ENCODE measurements around the gene TUBGCP3.

Gene TUBGCP3

DNA sequence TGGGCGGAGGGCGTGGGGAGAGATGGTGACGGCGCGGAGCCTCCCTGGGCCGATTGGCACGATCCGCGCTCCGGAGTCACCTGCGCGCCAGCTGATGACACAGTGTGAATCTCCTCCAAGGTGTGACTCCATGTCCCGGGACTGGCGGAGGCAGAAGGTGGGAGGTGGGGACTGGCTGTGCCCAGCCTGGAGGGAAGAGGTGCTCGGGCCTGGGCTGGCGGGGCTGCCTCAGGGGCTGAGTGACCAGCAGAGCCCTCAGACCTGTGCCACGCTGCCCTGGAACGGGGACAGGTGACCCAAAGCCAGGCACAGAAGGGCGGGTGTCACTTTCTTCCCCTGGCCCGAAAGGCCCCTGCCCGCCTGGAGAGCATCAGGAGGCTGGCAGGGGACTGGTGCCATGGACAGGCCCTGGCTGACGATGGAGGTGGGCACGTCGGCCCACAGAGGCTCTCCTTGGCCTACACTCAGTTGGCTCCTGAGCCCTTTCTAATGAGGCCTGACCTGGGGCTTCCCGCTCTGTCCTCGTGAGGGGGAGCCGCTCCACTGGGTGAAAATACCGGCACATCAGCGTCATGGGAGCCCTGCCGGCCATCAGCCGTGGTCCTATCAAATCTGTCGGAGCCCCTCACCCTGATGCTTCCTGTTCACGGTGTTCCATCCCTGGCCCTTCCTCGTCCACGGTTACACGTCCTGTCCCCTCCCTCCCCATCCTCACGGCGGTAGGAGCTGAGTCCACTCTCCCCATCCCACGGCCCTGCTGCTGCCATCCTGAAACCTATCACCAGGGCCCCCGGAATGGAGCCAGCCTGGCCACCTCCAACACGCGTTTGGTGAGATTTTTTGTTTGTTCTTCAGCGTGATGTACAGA is 136.2 kb downstream of the TUBGCP3 start:
- Histone ChIP-seq H3K9me2 (replicated peaks; ENCODE audit: insufficient read depth, low read length) (no peaks in the 10 kb centered on the region), H3K9ac (ENCODE audit: low read length) (no peak overlapping the region), H3K4me2 (ENCODE audit: low read depth, low read length, poor library complexity, severe bottlenecking) (no peak overlapping the region), H4K20me1 (ENCODE audit: low read depth, low read length) (no peaks in the 10 kb centered on the region), H2AFZ (ENCODE audit: low read depth, low read length, severe bottlenecking) (no peak overlapping the region), H3K9me3 (ENCODE audit: insufficient read depth, low read length) (no peaks in the 10 kb centered on the region), H3K27ac (ENCODE audit: low read depth, low read length) (no peak overlapping the region), H3K79me2 (ENCODE audit: insufficient read depth, low read length) (no peaks in the 10 kb centered on the region), H3K27me3 (ENCODE audit: low read length) (no peaks in the 10 kb centered on the region), H3F3A (ENCODE audit: insufficient read depth) (no peaks in the 10 kb centered on the region), H3K4me3 (ENCODE audit: insufficient read depth, low read length, poor library complexity, severe bottlenecking) (no peak overlapping the region), H3K36me3 (ENCODE audit: low read length) (no peaks in the 10 kb centered on the region)
- TF ChIP-seq EZH2phosphoT487 (conservative IDR thresholded peaks at IDR 0.05; ENCODE audit: low read length), result no peak
- TF ChIP-seq, protein P1, sequence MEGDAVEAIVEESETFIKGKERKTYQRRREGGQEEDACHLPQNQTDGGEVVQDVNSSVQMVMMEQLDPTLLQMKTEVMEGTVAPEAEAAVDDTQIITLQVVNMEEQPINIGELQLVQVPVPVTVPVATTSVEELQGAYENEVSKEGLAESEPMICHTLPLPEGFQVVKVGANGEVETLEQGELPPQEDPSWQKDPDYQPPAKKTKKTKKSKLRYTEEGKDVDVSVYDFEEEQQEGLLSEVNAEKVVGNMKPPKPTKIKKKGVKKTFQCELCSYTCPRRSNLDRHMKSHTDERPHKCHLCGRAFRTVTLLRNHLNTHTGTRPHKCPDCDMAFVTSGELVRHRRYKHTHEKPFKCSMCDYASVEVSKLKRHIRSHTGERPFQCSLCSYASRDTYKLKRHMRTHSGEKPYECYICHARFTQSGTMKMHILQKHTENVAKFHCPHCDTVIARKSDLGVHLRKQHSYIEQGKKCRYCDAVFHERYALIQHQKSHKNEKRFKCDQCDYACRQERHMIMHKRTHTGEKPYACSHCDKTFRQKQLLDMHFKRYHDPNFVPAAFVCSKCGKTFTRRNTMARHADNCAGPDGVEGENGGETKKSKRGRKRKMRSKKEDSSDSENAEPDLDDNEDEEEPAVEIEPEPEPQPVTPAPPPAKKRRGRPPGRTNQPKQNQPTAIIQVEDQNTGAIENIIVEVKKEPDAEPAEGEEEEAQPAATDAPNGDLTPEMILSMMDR (IDR thresholded peaks at IDR 0.05; ENCODE audit: insufficient read depth, low read length, poor library complexity, severe bottlenecking), result no peak

DNA sequence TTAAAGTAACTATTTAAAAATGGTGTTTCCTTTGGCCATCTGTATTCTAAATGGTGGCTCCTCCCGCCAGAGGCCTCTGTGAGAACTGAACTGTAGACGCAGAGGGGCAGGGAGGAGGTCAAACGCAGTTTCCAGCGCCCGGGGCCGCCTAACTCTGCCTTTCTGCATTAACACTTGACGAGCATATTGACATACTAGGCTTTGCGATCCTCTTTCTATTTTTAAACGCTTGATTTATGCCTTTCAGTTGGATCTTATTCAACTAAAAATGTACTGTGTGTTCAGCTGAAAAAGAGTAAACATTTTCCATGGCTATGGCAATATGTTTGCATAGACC is 137.1 kb downstream of the TUBGCP3 start:
- Histone ChIP-seq H4K20me1 (ENCODE audit: low read depth, low read length) (no peaks in the 10 kb centered on the region), H3K9ac (ENCODE audit: low read length) (no peak overlapping the region), H3K9me3 (ENCODE audit: insufficient read depth, low read length) (no peaks in the 10 kb centered on the region), H3K36me3 (ENCODE audit: low read length) (no peaks in the 10 kb centered on the region), H3F3A (ENCODE audit: insufficient read depth) (no peaks in the 10 kb centered on the region), H3K27ac (ENCODE audit: low read depth, low read length) (no peak overlapping the region), H3K27me3 (ENCODE audit: low read length) (no peaks in the 10 kb centered on the region), H3K4me2 (ENCODE audit: low read depth, low read length, poor library complexity, severe bottlenecking) (no peak overlapping the region), H3K4me3 (ENCODE audit: insufficient read depth, low read length, poor library complexity, severe bottlenecking) (no peak overlapping the region), H3K9me2 (replicated peaks; ENCODE audit: insufficient read depth, low read length) (no peaks in the 10 kb centered on the region), H2AFZ (ENCODE audit: low read depth, low read length, severe bottlenecking) (no peak overlapping the region), H3K79me2 (ENCODE audit: insufficient read depth, low read length) (no peaks in the 10 kb centered on the region)
- TF ChIP-seq, protein P1 (IDR thresholded peaks at IDR 0.05; ENCODE audit: insufficient read depth, low read length, poor library complexity, severe bottlenecking), result no peak
- no peak for TF ChIP-seq EZH2phosphoT487 (conservative IDR thresholded peaks at IDR 0.05; ENCODE audit: low read length)

DNA sequence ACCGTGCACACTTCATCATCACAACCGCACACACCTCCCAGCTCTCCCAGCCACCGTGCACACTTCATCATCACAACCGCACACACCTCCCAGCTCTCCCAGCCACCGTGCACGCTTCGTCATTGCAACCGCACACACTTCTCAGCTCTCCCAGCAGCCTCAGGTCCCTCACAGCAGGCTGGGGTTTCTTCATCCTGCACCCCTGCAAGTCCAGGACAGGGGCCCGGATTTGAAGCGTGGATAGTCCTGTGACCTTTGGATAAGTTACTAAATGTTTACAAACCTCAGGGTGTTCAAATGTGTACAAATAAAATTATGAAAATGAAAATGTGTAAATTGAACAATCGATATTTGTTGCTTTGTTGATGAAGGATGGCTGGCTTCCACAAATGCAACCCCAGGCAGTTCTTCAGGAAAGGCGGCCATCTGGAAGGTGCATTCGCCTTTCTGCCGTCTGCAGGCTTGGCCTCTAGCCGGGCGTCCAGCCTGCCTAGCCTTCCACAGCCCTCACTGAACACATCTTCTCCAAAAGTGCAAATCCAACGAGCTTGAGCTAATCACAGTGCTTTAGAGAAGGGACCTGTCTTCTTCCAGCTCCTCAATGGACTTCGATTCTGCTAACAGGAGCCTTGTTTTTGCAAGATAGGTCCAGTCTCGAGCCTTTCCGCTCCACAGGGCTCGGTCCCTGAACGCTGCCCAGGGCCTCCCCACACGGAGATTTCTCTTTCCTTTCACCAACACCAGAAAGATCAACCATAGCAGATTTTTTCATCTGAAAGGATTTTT is 137.6 kb downstream of the TUBGCP3 start:
- H3K9me3 ChIP-seq (ENCODE audit: insufficient read depth, low read length), result no peaks in the 10 kb centered on the region
- H3K9me2 ChIP-seq (replicated peaks; ENCODE audit: insufficient read depth, low read length), result no peaks in the 10 kb centered on the region
- H3F3A ChIP-seq (ENCODE audit: insufficient read depth), result no peaks in the 10 kb centered on the region
- H4K20me1 ChIP-seq (ENCODE audit: low read depth, low read length), result no peaks in the 10 kb centered on the region
- TF ChIP-seq, protein P1 (IDR thresholded peaks at IDR 0.05; ENCODE audit: insufficient read depth, low read length, poor library complexity, severe bottlenecking), result no peak
- TF ChIP-seq EZH2phosphoT487 (conservative IDR thresholded peaks at IDR 0.05; ENCODE audit: low read length), result no peak
- H3K4me3 ChIP-seq (ENCODE audit: insufficient read depth, low read length, poor library complexity, severe bottlenecking), result no peak overlapping the region
- no peaks in the 10 kb centered on the region for H3K27me3 ChIP-seq (ENCODE audit: low read length)
- H2AFZ ChIP-seq (ENCODE audit: low read depth, low read length, severe bottlenecking), result no peak overlapping the region
- H3K27ac ChIP-seq (ENCODE audit: low read depth, low read length), result no peak overlapping the region
- no peak overlapping the region for H3K4me2 ChIP-seq (ENCODE audit: low read depth, low read length, poor library complexity, severe bottlenecking)
- H3K36me3 ChIP-seq (ENCODE audit: low read length), result no peaks in the 10 kb centered on the region
- H3K79me2 ChIP-seq (ENCODE audit: insufficient read depth, low read length), result no peaks in the 10 kb centered on the region
- no peak overlapping the region for H3K9ac ChIP-seq (ENCODE audit: low read length)

All from SU-DHL-6 (cell line).